Activated naive CD8-positive, alpha-beta T cell treated with anti-CD3 and anti-CD28 coated beads for 36 hours (primary cell): Measurements from ENCODE around the gene SDK1. TPM values are rescaled to one million over a fixed set of nuclear protein-coding genes. Genes with fewer than 3 reads are reported as not detected.

Experiments
- DNase-seq: peaks from one replicate; pipeline ENCODE4 v3.0.0; 2021
- H3K27ac Mint-ChIP-seq: one replicate; pipeline ENCODE4 v1.8.0; 2022; ENCODE audit warnings: mild to moderate bottlenecking, moderate library complexity, mixed read lengths
- H3K27me3 Mint-ChIP-seq: one replicate; pipeline ENCODE4 v1.8.0; 2022; ENCODE audit warnings: mild to moderate bottlenecking, mixed read lengths
- H3K36me3 Mint-ChIP-seq: one replicate; pipeline ENCODE4 v1.8.0; 2021; ENCODE audit warnings: mild to moderate bottlenecking, mixed read lengths
- H3K4me1 Mint-ChIP-seq: one replicate; pipeline ENCODE4 v1.8.0; 2021; ENCODE audit warnings: mixed read lengths
- H3K4me3 Mint-ChIP-seq: one replicate; pipeline ENCODE4 v1.8.0; 2022; ENCODE audit warnings: mild to moderate bottlenecking, moderate library complexity, mixed read lengths
- H3K9me3 Mint-ChIP-seq: one replicate; pipeline ENCODE4 v1.8.0; 2022; ENCODE audit warnings: mixed read lengths
- total RNA-seq, 2 experiments: library from RNA; stranded (reverse); gene quantifications; one replicate each; pipeline ENCODE4 v1.2.3, GENCODE V29; 2021

SDK1 gene
- total RNA-seq, 2 experiments from 2014 or later, result 0.49 to 0.54 TPM

DNA sequence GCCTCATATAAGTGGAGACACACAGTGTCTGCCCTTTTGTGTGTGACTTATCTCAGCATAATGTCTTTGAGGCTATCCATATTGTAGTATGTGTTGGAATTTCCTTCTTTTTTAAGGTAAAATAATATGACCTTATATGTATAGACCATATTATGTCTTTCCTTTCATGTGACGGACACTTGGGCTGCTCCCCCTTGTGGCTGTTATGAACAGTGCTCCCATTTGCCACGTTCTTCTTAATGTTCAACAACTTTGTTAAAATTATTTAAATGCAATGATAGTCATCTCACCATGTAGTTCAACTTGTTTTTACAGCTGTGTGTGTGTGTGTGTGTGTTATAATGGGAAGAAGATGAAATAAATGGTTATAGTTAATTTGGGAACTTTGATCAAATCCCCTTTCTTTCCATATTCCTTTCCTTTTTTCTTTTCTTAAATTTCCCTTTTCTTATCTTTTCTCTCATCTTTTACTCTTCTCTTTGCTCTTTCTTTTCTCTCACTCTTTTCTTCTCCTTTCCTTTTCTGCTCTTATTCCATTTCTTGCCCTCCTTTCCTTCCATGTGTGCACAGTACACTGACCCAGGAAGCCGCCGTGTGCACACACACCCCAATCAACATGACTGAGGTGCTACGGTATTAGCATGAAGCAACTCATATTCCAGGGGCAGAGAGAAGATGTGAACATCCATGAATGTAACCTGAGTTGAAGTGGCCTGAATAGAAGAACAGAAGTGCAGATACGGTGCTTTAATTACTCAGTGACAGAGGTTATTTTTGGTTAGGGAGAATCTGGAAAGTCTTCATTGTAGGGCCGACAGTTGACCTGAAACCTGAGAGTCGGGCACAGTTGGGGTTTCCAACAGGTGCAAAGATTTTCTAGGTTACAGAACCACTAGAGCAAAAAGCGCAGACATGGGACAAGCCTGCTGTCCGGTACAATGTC is 596.6 kb downstream of the SDK1 start:
- H3K4me3 Mint-ChIP-seq, result no peak overlapping the region
- no peak overlapping the region for H3K27ac Mint-ChIP-seq
- H3K9me3 Mint-ChIP-seq, result no peaks in the 10 kb centered on the region
- DNase-seq, result no peak
- H3K36me3 Mint-ChIP-seq, result no peaks in the 10 kb centered on the region
- no peaks in the 10 kb centered on the region for H3K4me1 Mint-ChIP-seq
- peaks cover 5% of the 10 kb centered on the region for H3K27me3 Mint-ChIP-seq

DNA sequence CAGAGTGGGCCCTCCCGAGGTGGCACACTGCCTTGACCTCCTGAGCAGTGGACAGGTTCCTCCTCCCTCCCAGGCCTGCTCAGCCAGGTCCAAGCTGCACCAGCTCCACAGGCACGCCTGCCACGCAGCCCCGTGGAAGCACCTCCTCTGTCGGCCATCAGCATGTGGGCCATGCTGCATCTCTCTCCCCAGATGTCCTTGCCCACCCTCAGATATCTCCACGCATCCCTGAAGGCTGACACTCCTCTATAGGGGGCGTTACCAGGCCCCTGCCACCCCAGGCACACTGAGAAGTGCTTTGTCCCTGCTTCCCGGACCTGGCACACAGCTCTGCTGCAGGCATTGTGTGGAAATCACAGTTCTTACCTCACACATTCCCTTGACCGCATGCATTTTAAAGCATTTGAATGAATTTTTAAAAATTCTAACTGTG is 598.5 kb downstream of the SDK1 start:
- Mint-ChIP-seq H3K27ac (no peak overlapping the region), H3K4me3 (no peak overlapping the region), H3K36me3 (no peaks in the 10 kb centered on the region), H3K9me3 (no peaks in the 10 kb centered on the region), H3K4me1 (no peaks in the 10 kb centered on the region), H3K27me3 (no peaks in the 10 kb centered on the region)
- DNase-seq, result no peak

DNA sequence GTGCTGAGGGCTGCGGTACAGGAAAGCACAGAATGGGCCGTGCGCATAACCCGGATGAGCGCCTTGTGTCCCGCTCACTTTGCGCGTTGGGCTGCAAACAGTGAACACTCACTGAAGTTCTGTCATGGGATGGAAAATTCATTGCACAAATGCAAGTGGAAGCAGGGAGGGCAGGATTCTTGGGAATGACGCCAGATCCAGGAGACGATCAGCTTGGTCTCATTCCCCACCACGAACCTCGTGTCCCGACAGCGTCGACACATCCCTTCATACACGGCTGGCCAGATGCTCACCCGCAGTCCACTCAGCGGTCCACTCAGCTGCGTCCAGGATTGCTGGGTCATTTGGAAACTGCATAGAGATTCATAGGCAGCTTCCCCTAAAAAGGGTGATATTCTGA is 607.1 kb downstream of the SDK1 start:
- H3K36me3 Mint-ChIP-seq, result no peaks in the 10 kb centered on the region
- DNase-seq, result no peak
- no peaks in the 10 kb centered on the region for H3K4me1 Mint-ChIP-seq
- H3K27ac Mint-ChIP-seq, result no peak overlapping the region
- no peak overlapping the region for H3K4me3 Mint-ChIP-seq
- peaks cover 10% of the 10 kb centered on the region for H3K27me3 Mint-ChIP-seq
- H3K9me3 Mint-ChIP-seq, result no peaks in the 10 kb centered on the region

DNA sequence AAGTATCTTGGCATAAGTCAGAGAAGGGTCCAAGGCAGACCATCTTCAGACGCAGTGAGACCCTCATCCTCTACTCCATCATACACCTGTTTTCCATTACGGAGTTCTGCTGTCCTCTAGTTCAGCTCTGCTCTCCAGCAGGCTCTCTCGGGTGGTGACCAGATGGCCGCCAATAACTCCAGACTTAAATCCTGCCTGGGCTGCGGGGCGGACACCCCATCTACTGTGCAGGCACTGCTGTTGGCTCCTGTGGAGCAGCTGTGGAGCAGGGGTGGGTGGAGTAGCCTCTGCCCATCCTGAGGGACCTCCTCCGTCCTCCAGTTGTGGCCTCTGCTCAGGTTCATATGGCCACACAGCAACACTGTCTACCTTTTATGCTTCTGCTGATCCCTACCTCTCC is 608.1 kb downstream of the SDK1 start:
- H3K36me3 Mint-ChIP-seq, result no peaks in the 10 kb centered on the region
- H3K27me3 Mint-ChIP-seq, result peaks cover 10% of the 10 kb centered on the region
- no peaks in the 10 kb centered on the region for H3K4me1 Mint-ChIP-seq
- H3K27ac Mint-ChIP-seq, result no peak overlapping the region
- no peak for DNase-seq
- H3K4me3 Mint-ChIP-seq, result no peak overlapping the region
- H3K9me3 Mint-ChIP-seq, result no peaks in the 10 kb centered on the region

DNA sequence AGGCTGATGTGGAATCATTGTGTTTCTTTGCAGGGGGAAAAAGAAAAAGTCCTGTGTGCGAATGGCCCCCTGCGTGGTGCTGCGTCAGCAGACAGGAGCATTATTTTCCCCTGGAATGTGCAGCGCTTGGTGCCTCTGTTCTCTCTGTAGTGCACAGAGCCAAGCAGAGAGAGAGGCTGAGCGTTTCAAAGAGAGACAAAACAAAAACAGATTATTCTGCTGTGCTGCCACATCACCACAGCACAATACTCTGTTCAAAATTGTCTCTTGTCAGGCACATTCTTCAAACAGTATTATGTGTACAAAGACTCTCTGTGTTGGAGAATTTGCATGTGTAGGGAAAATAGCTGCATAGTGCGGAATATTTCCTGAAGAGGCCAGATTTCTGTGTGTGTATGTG is 609.0 kb downstream of the SDK1 start:
- no peak overlapping the region for H3K4me3 Mint-ChIP-seq
- no peaks in the 10 kb centered on the region for H3K9me3 Mint-ChIP-seq
- H3K27ac Mint-ChIP-seq, result no peak overlapping the region
- DNase-seq, result no peak
- H3K4me1 Mint-ChIP-seq, result no peaks in the 10 kb centered on the region
- H3K36me3 Mint-ChIP-seq, result no peaks in the 10 kb centered on the region
- peaks cover 10% of the 10 kb centered on the region for H3K27me3 Mint-ChIP-seq

DNA sequence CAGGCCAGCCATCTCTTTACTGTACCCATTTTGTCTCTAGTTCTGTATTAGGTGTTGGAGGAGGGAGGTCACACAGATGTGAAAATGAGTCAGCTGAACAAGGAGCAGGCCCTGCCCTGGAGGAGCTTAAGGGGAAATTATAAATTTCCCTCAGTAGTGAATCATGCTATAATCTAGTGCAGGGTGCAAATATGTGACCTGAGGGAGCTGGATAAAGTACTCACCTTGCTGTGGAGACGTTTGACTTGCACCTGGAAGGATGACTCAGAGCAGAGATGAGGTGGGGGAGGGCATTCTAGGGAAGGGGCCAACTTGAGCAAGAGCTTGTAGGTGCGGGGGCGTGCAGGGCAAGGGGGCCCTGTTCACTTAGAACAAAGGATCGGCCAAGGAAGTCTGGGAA is 610.6 kb downstream of the SDK1 start:
- Mint-ChIP-seq H3K27ac (no peak overlapping the region), H3K36me3 (no peaks in the 10 kb centered on the region), H3K4me3 (no peak overlapping the region), H3K9me3 (no peaks in the 10 kb centered on the region), H3K27me3 (peaks cover 14% of the 10 kb centered on the region), H3K4me1 (peaks cover 3% of the 10 kb centered on the region)
- DNase-seq, result no peak

DNA sequence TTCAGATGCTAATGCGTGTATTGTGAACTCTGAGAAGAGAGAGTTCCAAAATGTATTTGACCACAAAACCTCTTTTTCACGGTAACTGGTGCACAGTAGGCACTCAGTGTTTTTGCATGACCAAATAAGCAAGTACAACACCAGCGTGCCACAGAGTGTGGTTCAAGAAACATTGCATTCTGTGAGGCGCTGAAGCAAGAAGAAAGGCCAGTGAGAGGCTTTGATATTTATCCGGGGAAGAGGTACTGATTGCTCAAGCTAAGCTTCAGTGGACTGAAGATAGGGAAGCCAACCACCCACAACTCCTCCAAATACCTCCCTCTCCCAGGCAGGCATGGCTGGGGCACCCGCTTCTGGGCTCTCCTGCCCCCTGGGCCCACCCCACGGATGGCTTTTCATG is 611.2 kb downstream of the SDK1 start:
- Mint-ChIP-seq H3K4me1 (peaks cover 4% of the 10 kb centered on the region), H3K27me3 (peaks cover 14% of the 10 kb centered on the region), H3K27ac (no peak overlapping the region), H3K36me3 (no peaks in the 10 kb centered on the region), H3K9me3 (no peaks in the 10 kb centered on the region), H3K4me3 (no peak overlapping the region)
- no peak for DNase-seq

DNA sequence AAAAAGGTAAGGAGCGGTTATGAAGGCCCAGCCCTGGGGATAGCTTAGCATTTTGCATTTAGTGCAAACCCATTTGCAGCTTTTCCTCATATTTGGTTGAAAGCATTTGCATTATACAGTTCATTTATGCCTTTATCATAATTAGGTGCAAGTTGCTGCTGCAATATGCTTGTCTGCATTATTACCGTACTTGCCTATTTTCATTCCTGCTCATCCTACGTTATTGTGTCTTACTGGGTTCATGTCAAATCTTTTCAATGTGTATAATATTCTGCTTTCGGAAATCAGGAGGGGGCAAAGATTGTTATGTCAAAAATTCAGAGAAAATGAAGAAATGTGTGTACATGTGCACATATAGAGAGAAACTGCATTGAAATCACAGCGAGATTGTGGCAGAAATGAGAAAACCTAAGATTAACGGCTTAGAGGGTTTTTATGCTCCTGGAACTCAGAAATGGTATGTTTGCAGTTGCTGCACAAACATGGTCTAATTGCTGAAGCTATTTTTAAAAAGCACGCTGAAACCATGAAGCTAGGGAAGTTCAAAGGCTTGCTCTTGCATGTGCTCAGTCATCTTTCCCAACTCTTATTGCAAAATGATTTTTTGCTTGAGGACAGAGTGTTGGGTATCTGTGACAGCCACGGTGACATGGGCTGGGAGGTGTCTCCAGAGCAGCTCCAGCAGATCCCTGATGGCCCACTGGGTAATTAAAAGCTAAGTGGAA is 613.2 kb downstream of the SDK1 start:
- peaks cover 9% of the 10 kb centered on the region for H3K27me3 Mint-ChIP-seq
- peaks cover 1% of the 10 kb centered on the region for H3K36me3 Mint-ChIP-seq
- H3K4me1 Mint-ChIP-seq, result peaks cover 8% of the 10 kb centered on the region
- no peak overlapping the region for H3K4me3 Mint-ChIP-seq
- H3K9me3 Mint-ChIP-seq, result peaks cover 1% of the 10 kb centered on the region
- DNase-seq, result no peak
- no peak overlapping the region for H3K27ac Mint-ChIP-seq

DNA sequence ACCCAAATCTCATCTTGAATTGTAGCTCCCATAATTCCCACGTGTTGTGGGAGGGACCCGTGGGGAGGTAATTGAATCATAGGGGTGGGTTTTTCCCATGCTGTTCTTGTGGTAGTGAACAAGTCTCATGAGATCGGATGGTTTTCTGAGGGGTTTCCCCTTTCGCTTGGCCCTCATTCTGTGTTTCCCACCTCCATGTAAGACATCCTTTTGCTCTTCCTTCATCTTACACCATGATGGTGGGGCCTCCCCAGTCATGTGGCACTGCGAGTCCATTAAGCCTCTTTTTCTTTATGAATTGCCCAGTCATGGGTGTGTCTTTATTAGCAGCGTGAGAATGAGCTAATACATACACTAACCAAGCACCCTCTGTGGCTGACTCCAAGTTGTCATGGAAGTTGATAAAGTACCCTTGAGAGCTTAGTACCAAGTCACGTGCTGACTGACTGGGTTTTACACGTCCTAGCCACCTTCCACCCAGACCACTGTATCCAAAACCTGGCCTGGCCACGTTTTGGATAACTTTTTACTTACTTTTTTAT is 614.4 kb downstream of the SDK1 start:
- peaks cover 8% of the 10 kb centered on the region for H3K4me1 Mint-ChIP-seq
- no peak overlapping the region for H3K27ac Mint-ChIP-seq
- no peak overlapping the region for H3K4me3 Mint-ChIP-seq
- DNase-seq, result no peak
- peaks cover 1% of the 10 kb centered on the region for H3K9me3 Mint-ChIP-seq
- H3K27me3 Mint-ChIP-seq, result peaks cover 9% of the 10 kb centered on the region
- H3K36me3 Mint-ChIP-seq, result peaks cover 1% of the 10 kb centered on the region

DNA sequence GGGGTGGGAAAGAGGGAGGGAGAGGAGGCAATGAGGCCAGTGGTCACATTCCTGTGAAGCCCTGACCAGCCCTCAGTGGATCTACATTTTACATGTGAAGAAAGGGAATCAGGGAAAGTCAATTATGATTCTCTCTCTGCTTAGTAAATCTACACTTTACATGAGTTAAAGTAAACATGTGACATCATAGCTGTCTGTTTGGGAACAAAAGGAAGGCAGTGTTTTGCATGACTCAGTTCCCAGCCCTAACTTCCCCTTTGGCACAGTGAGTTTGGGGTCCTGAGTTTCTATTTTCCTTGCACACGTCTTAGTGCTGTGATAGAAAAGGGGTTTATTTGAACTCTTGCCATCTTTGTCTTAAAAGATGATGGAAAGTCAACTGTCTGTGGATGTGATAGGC is 615.1 kb downstream of the SDK1 start:
- Mint-ChIP-seq H3K27me3 (peaks cover 9% of the 10 kb centered on the region), H3K36me3 (peaks cover 1% of the 10 kb centered on the region), H3K4me1 (peaks cover 8% of the 10 kb centered on the region), H3K27ac (no peak overlapping the region), H3K4me3 (no peak overlapping the region), H3K9me3 (peaks cover 1% of the 10 kb centered on the region)
- no peak for DNase-seq

DNA sequence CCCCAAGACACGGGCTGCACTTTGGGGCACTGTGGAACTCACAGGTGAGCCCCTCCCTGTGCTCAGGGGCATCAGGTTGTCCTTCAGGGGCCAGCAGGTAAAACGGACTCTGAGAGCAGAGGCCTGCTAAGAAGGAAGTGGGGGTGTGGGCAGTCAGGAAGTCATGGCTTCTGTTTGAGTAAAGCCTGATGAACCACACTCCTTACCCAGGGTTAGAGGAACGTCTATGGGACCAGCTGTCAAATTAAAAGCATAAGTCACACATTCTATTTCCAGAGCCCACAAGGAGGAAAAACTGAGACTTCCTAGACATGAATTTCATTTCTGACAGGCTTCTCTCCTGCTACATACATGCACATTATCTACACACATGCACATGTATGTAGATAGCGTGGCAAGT is 616.4 kb downstream of the SDK1 start:
- H3K4me1 Mint-ChIP-seq, result peaks cover 8% of the 10 kb centered on the region
- H3K9me3 Mint-ChIP-seq, result peaks cover 1% of the 10 kb centered on the region
- no peak for DNase-seq
- peaks cover 4% of the 10 kb centered on the region for H3K27me3 Mint-ChIP-seq
- no peak overlapping the region for H3K4me3 Mint-ChIP-seq
- peaks cover 1% of the 10 kb centered on the region for H3K36me3 Mint-ChIP-seq
- no peak overlapping the region for H3K27ac Mint-ChIP-seq

DNA sequence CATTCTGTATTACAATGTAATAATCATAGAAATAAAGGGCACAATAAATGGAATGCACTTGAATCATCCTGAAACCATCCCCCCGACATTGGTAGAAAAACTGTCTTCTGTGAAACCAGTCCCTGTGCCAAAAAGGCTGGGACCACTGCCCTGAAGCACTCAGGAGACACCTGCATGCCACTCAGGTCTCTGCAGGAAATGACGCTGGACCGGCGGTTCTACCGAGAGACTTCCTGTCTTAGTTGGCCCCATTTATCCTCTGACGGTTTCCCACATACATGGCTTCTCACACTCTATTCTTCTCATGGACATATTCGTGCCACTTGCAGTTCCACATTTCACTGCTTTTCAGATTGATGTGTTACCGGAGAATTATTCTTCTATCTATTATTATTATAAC is 617.5 kb downstream of the SDK1 start:
- Mint-ChIP-seq H3K4me3 (no peak overlapping the region), H3K36me3 (peaks cover 1% of the 10 kb centered on the region), H3K27ac (no peak overlapping the region), H3K9me3 (peaks cover 1% of the 10 kb centered on the region), H3K27me3 (peaks cover 4% of the 10 kb centered on the region), H3K4me1 (peaks cover 8% of the 10 kb centered on the region)
- no peak for DNase-seq

DNA sequence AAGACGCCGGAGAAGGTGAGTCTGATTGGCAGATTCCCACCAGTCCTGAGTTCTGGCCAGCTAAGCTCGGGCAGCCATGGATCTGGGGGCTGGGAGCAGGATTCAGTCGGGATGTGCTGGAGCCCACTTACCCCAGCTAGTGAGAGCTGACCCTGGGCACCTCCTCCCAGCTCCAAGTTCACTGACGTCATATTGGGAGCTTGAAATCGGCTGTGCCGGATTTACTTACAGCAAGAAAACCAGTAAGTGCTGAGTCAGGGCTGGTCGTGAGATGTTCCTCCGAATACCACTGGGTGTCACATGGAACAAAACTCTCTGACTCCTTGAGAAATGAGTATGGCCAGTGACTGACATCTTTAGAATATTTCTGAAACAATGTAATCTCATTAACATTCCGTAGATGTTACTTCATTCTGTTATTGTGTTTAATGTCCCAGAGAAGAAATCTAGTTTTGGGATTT is 621.2 kb downstream of the SDK1 start:
- peaks cover 1% of the 10 kb centered on the region for H3K36me3 Mint-ChIP-seq
- H3K4me3 Mint-ChIP-seq, result no peak overlapping the region
- DNase-seq, result no peak
- H3K27me3 Mint-ChIP-seq, result peaks cover 6% of the 10 kb centered on the region
- H3K27ac Mint-ChIP-seq, result no peak overlapping the region
- peaks cover 5% of the 10 kb centered on the region for H3K4me1 Mint-ChIP-seq
- peaks cover 1% of the 10 kb centered on the region for H3K9me3 Mint-ChIP-seq

DNA sequence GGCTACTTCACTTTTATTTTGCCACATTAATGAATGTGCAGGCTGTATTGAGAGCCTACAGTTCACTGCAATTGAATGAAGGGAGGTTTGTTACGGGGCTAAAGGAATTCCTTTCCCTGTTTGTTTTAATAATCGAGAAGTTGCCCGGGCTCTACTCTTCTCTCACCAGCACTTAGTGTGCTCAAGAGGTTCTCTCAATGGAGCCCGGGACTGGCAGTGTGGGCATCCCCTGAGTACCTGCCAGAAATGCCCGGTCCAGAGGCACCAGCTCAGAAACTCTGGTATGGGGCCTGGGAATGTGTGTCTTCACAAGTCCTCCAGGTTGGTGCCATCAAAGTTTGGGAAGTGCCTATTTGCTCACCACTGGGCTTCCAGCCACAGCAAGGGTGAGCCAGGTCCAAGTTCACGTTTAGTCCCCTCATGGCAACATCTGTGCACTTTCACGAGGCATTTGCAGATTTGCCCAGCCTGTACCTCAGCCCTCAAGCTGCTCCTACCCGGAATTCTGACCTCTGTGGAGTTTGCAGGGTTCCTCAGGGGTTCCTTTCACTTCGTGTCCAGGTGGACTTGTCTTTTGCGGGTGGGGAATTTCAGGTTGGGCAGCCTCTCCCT is 622.4 kb downstream of the SDK1 start:
- Mint-ChIP-seq H3K36me3 (peaks cover 1% of the 10 kb centered on the region), H3K4me3 (no peak overlapping the region), H3K27me3 (peaks cover 6% of the 10 kb centered on the region), H3K27ac (no peak overlapping the region), H3K4me1 (peaks cover 3% of the 10 kb centered on the region), H3K9me3 (peaks cover 1% of the 10 kb centered on the region)
- no peak for DNase-seq

DNA sequence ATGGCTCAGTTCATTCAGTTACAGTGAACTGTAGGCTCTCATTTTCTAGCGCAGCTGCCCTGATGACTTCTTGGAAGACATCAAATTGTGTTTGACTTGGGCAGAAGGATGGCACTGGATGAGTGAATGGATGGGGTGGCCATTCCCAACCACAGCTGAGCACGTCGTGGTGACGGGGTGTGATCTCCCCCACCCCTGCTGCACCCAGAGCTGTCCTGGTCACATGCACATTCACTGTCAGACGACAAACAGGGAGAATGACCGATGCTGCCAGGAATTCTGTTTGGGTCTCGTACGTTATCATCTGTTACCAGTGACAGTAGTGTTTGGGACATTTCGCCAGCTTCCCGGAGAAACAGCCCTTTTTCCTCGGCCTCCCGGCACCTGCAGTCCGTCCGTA is 623.2 kb downstream of the SDK1 start:
- DNase-seq, result no peak
- Mint-ChIP-seq H3K9me3 (no peaks in the 10 kb centered on the region), H3K27ac (no peak overlapping the region), H3K36me3 (no peaks in the 10 kb centered on the region), H3K4me1 (no peaks in the 10 kb centered on the region), H3K4me3 (no peak overlapping the region), H3K27me3 (peaks cover 6% of the 10 kb centered on the region)
